ENCODE data around the gene IL17B. TPM values are rescaled to one million over a fixed set of nuclear protein-coding genes. Genes with fewer than 3 reads are reported as not detected.

Gene IL17B
- total and polyA plus RNA-seq, 9 of the 15 experiments (the other 6 are each of a cell fraction or from before 2014, with no cell fraction given): 0.28 to 2.6 (median 0.53) TPM; not detected in 2

- TF ChIP-seq, protein P1, sequence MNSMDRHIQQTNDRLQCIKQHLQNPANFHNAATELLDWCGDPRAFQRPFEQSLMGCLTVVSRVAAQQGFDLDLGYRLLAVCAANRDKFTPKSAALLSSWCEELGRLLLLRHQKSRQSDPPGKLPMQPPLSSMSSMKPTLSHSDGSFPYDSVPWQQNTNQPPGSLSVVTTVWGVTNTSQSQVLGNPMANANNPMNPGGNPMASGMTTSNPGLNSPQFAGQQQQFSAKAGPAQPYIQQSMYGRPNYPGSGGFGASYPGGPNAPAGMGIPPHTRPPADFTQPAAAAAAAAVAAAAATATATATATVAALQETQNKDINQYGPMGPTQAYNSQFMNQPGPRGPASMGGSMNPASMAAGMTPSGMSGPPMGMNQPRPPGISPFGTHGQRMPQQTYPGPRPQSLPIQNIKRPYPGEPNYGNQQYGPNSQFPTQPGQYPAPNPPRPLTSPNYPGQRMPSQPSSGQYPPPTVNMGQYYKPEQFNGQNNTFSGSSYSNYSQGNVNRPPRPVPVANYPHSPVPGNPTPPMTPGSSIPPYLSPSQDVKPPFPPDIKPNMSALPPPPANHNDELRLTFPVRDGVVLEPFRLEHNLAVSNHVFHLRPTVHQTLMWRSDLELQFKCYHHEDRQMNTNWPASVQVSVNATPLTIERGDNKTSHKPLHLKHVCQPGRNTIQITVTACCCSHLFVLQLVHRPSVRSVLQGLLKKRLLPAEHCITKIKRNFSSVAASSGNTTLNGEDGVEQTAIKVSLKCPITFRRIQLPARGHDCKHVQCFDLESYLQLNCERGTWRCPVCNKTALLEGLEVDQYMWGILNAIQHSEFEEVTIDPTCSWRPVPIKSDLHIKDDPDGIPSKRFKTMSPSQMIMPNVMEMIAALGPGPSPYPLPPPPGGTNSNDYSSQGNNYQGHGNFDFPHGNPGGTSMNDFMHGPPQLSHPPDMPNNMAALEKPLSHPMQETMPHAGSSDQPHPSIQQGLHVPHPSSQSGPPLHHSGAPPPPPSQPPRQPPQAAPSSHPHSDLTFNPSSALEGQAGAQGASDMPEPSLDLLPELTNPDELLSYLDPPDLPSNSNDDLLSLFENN (IDR thresholded peaks at IDR 0.05; ENCODE audit: low read depth in 2 of 2, low read length in 2 of 2): 0 out of 4 replicates have a peak, but pooled peaks of 1 of the 2 experiments have one; percentile 56
- peak in 1 of 2 experiments; percentile 85; a peak in 2 of 3 replicates for TF ChIP-seq CBX3 (IDR thresholded peaks at IDR 0.05; ENCODE audit: borderline replicate concordance in 1 of 2, low read length in 2 of 2)
- TF ChIP-seq POLR2AphosphoS5 (IDR thresholded peaks at IDR 0.05; ENCODE audit: control insufficient read depth, insufficient read depth, low read depth, low read length): peak; percentile 87
- no peak for TF ChIP-seq CHD4 (IDR thresholded peaks at IDR 0.05; ENCODE audit: insufficient read depth, insufficient replicate concordance, low read depth, low read length, poor library complexity, severe bottlenecking)
- TF ChIP-seq ADNP (tag; IDR thresholded peaks at IDR 0.05): peak; percentile 98
- TF ChIP-seq PML (IDR thresholded peaks at IDR 0.05; ENCODE audit: low read length): peak; percentile 87
- TF ChIP-seq NCOA2 (IDR thresholded peaks at IDR 0.05; ENCODE audit: partially characterized antibody in 2 of 2): no peak
- TF ChIP-seq MCM5 (IDR thresholded peaks at IDR 0.05; ENCODE audit: low read depth): no peak
- no peak for TF ChIP-seq NELFE (IDR thresholded peaks at IDR 0.05; ENCODE audit: insufficient read depth, insufficient read length)
- TF ChIP-seq PTBP1 (IDR thresholded peaks at IDR 0.05; ENCODE audit: low read depth, low read length): peak; percentile 80; the same call in 1 of the 2 replicates
- peak; percentile 45; the same call in 1 of the 2 replicates for TF ChIP-seq SRSF3 (IDR thresholded peaks at IDR 0.05; ENCODE audit: insufficient read depth, low read length)
- TF ChIP-seq, protein P2, sequence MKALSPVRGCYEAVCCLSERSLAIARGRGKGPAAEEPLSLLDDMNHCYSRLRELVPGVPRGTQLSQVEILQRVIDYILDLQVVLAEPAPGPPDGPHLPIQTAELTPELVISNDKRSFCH (CRISPR knock-in tag; IDR thresholded peaks at IDR 0.05): no peak
- TF ChIP-seq, protein P2 (tag; IDR thresholded peaks at IDR 0.05): peak; percentile 62; the same call in 1 of the 2 replicates
- 0 out of 2 replicates have a peak, but pooled peaks have one; percentile 39 for TF ChIP-seq BMI1 (IDR thresholded peaks at IDR 0.05; ENCODE audit: low read length)
- TF ChIP-seq ZKSCAN1 (IDR thresholded peaks at IDR 0.05; ENCODE audit: low read depth, low read length): peak; percentile 52; the same call in 1 of the 2 replicates
- peak; percentile 73; the same call in 1 of the 2 replicates for TF ChIP-seq ZNF830 (CRISPR knock-in tag; IDR thresholded peaks at IDR 0.05)
- TF ChIP-seq PCBP1 (IDR thresholded peaks at IDR 0.05; ENCODE audit: low read depth, low read length, poor library complexity, severe bottlenecking): peak; percentile 53
- no peak for TF ChIP-seq MTF1 (CRISPR knock-in tag; IDR thresholded peaks at IDR 0.05; ENCODE audit: borderline replicate concordance)
- peak; percentile 61; the same call in 1 of the 2 replicates for TF ChIP-seq CREM (IDR thresholded peaks at IDR 0.05; ENCODE audit: low read depth)
- TF ChIP-seq EP300 (IDR thresholded peaks at IDR 0.05; ENCODE audit: low read length): no peak
- TF ChIP-seq HOXB6 (CRISPR knock-in tag; IDR thresholded peaks at IDR 0.05; ENCODE audit: borderline replicate concordance): no peak
- peak; percentile 34; the same call in 1 of the 2 replicates for TF ChIP-seq EHMT2 (IDR thresholded peaks at IDR 0.05)
- TF ChIP-seq ESRRA (IDR thresholded peaks at IDR 0.05; ENCODE audit: borderline replicate concordance, low read depth): peak; percentile 74
- TF ChIP-seq ZFP1 (CRISPR knock-in tag; IDR thresholded peaks at IDR 0.05): no peak
- no peak for TF ChIP-seq SIRT6 (IDR thresholded peaks at IDR 0.05; ENCODE audit: low read depth, low read length)
- TF ChIP-seq ZNF586 (CRISPR knock-in tag; conservative IDR thresholded peaks at IDR 0.05): no peak
These were observed 33.8 kb downstream of the IL17B start, which contains the start of gene GRPEL2 (continued) for GRCh38 chr5:149345147-149345891.

All from K562 (cell line).